Hepatic stellate cell (primary cell): Measurements from ENCODE around the gene LMAN1L.
A peak's percentile ranks its signal among the peaks of the same experiment; 100 is the strongest.

ENCODE experiments used
- DNase-seq: peaks from one replicate; pipeline ENCODE4 v3.0.0; 2011; ENCODE audit warnings: low spot score

The LMAN1L gene

DNA sequence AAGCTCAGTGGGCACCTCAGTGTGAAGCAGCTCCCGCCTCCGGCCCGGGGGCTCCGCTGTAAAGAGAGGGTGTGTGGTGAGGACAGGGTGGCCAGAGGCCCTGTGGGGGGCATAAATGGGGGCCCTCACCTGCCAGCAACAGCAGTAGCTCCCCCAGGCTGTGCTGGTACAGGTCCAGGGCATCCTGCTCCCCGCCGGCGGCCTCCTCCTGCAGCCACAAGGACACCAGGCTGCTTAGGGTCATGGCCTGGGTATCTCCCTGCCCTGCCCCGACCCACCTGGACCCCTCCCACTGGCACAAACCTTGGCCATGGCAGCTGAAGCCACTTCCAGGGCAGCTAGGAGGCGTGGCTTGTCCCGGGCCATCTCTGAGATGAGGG lies 25.5 kb downstream of the LMAN1L start:
- no peak for DNase-seq

DNA sequence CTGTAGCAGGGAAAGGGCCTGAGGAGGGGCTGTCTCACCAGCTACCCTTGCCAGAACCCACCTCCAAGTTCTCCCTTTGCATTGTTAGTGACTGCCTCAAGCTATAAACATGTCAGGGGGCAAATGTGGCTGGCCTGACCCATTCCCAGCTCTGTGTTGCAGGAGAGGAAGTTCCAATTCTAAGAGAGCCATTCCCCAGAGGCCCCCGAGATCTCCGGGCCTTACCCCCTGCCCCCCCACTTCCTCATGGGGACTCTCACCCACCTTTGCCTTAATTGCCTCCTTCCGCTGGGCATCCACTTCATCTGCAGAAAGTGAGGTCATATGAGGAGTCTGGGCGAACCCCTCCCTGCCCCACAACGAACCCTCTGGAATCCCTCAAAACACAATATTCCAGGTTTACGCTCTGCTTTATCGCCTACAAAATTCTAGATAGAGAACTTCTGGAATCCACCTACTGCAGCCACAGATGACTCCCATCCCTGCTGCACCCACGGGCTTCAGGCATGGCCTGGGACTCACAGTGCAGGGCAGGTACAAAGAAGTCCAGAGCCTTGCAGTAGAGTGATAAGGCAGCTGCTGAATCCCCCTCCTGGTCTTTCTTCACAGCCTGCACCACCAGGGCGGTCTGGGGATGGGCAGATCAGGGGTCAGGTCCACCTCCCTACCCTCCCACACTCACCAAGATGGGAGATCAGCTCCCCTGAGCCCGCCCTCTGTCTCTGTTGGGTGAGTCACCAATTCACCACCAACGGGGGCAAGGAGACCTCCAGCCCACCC lies 26.3 kb downstream of the LMAN1L start:
- no peak for DNase-seq

DNA sequence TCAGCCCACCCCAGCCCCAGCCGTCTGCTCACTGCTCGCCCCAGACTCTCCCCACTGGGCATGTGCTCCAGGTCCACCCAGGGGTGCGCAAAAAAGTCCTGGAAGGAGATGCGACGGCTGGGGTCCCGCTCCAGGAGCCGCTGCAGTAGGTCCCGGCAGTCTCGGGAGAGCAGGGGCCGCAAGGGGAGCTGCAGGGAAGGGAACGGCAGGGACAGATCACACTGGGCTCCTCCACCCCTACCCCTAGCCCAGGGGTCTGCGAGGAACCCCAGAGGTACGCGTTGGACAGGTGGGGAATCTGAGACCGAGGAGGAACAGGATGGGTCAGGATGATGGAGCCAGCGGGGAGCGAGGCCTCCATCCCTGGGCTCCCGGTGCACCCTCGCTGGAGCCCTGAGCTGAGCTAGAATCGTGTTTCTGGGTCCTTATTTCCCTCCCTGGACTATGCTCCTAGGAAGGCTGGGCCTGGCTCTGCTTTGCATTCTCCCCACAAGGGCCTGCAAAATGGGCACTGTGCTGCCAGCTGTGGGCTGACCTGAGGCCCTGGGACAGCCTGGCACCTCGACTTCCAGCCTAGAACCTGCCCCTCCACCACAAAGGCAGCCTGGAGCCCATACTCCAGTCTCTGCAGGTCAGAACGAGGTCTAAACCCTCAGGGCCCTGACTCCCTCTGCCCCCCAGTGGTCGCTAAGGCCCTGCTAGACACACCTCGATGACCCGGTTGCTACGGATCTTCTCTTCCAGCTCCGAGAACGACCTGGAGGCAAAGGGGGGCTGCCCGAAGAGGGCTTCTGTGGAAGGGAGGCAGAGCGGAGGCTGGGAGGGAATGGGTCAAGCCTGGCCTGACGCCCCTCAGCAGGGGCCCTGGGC lies 27.1 kb downstream of the LMAN1L start:
- DNase-seq, result peak; percentile 9

DNA sequence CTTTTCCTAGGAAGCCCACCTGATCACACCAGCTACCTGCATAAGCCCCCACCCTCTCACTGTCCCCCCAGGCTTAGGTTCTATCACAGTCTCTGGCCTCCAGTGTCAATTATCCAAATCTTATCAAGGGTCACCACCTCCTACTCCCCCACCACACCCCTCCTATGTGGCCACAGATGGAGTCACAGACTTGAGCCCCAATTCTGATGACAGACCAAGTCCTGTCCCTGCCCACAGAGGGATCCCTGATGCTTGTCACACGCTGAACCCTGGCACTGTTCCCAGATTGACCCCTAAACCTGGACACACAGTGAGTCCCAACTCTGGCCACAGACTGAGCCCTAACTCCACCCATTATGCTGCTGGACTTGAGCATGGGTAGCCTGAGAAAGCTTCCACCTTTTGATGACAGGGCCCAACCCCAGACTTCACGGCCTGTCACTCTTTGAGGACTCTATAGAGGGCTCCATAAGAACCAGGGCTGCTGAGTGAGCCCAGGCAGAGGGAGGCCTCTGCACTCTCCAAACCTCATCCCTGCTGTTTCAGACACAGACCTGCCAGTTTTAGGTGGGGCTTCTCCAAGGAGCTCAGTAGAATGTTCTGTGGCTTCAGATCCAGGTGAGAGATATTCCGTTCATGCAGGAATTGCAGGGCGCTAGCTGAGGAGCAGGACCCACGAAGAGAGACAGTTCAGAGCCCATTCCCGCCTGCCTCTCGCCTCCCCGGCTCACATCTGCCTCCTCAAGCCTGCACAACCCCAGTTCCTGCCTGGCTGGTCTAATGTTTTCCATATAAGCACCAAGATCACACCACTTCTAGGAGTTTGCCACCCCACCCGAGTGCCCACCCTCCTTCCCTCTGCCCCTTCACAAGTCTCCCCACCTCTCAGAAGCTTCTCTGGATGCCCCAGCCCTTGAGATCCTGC lies 28.5 kb downstream of the LMAN1L start:
- peak; percentile 4 for DNase-seq

DNA sequence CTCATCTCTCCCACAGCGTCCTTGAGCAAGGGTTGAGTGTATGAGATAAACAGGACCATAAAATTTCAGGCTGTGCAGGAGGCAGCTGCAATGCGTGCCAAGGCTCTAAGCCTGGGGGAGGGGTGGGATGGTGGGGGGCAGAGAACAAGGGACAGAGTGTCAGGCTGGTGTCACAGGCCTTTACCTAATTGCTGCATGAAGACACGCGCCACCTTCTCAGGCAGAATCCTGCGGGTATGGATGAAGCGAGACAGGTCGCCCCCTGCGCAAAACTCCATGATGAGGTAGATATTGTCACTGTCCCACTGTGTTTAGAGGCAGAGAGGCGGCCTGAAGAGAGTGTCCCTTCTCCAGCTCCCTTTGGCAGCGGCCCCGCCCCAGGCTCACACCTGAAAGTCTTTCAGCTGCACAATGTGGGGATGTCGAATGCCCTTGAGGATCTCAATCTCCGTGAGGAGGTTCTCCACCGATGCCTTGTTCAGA lies 29.3 kb downstream of the LMAN1L start:
- no peak for DNase-seq

DNA sequence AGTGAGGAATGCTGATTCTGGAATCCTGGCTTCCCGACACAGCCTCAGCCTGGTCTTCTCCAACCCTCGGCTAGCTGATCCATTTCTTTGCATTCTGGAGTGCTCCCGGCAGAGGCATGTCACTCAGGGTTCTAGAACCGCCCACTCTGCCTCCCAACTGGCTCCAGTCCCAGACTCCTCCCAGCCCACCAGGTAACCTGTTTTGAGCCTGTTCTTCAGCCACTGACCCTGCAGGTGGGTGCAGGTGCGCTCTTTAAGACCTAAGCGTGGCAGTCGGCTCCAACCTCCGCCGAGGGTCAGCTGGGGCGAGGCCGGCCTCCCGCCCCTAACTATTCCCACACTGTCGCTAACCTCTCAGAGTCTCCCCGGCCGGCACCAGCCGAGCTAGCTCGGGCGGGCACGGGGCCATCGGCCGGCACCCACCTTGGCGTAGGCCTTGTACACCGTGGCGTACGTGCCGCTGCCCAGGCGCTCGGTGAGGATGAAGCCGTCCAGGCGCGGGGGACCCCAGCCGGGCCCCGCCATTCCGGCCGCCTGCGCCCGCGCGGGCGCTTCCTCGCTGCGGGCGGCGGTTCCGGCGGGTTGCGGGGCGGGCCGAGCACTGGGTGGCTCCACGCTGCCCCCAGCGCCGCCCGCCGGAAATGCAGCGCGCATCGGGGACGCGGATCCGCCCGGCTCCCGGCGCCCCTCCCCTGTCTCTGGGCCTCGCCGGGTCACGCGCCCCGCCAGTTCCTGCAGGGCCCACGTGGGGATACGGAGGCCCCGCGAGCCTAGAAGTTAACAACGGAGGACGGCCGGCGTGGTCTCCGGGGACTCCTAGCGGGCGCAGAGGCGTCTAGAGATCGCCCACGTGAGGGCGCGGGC lies 30.2 kb downstream of the LMAN1L start, which contains the start of gene ULK3:
Gene ULK3, minus strand, starts transcription at position 576 of the 864 bp plus-strand sequence. Its CDS starts 51 bp downstream, at position 525.
- DNase-seq, result peak; percentile 97

DNA sequence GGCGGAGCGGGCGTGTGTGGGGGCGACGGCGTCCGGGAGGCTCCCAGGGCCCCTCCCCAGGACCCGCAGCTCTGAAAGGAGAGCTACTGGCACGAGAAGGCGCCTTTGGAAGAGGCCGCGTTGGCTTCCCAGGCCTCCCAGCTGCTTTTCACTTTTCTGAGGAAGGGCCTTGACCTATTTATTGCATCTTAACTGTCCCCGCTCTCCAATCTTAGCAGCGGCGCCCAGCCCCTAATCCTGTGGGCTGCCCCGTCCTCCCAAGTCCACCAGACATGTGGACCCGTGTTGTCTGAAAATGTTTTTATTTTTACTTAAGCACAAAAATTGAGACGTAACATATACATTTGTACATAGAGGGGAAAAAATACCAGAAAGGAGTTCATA lies 30.8 kb downstream of the LMAN1L start:
- DNase-seq, result no peak

DNA sequence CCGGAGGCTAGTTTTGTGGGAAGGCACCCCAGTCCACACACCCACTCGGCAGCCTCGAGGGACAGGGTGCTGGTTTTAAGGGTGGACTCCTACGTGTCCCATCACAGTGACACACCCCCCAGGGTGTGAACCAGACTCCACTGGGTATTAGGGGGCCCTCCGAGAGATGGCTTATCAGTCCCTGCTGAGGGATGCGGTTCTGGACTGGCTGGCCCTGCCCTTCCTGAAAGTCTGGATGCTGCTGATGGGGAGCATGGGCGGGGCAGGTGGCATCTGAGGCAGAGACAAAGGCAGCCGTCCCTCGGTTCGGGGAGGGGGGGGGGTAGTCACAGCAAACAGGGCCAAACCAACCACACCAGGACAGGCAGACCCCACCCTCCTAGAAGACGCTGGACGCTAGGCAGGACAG lies 31.3 kb downstream of the LMAN1L start:
- DNase-seq, result no peak

DNA sequence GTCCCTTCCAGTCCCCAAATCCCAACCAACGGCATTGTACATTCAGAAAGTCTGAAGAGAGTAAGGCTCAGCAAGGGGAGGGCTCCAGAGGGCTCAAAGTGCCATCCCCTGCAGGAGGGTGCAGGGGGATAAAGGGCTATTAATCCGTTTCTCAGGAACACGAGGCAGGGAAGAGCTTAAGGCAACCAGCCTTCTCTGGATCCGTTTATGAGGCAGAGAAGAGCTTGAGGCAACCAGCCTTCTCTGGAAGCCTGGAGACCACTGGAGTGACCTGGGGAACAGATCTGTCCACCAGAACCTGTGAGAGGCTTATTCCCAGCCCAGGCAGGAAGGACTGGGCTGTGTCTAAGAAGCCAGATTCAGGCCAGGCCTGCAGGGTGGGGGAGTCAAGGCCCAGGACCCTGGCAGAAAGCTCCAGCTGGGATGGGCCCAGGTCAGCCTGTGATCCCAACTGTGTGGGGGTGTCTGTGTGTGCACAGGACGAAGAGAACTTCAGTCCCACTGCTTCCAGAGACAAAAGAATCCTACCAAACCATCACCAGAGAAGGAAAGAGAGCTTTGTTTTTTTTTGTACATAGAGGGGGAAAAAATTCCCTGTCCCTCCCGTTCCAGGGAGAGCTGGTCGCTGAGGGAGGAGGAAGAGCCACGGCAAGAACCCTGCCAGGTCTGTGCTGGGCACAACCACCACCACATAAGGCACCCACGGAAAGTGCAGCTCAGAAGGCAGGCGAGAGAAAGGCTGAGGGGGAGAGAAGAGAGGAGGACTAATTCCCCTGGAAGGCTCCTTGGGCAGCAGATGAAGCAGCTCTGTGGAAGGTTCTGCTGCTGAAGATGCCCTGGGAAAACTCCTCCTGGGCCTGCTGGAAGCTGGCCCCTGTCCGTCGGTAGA lies 31.9 kb downstream of the LMAN1L start:
- no peak for DNase-seq

DNA sequence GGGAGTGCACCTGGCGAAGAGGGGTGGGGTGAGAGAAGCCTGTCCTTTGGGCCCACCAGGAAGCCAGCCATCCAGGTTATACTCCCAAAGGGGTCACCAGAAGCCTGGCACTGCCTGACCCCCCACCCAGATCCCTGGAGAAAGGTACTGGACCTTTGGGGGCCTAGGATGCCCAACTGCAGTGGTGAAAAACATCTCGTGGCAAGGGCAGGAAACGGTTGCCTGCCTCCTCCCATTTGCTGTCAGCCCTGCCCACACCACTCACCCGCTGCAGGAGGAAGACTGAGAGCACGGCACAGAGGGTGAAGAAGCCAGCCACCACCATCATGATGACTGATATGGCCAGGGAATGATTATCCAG lies 32.6 kb downstream of the LMAN1L start:
- DNase-seq, result no peak

DNA sequence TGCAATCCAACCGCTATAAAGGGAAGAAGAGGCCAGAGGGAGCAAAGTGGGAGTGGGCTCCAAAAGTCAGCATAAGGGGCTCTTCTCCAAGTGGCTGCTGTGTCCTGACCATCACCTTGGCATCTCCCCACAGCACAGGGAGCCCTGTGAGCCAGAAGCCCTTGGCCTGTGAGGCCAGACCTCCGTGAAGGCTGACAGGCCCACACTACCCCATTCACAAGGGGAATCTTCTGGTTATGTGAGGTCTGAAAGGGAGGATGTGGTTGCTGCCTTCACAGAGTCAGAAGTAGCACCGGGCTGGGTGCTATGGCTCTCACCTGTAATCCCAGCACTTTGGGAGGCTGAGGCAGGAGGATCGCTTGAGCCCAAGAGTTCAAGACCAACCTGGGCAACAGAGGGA lies 32.9 kb downstream of the LMAN1L start:
- no peak for DNase-seq

DNA sequence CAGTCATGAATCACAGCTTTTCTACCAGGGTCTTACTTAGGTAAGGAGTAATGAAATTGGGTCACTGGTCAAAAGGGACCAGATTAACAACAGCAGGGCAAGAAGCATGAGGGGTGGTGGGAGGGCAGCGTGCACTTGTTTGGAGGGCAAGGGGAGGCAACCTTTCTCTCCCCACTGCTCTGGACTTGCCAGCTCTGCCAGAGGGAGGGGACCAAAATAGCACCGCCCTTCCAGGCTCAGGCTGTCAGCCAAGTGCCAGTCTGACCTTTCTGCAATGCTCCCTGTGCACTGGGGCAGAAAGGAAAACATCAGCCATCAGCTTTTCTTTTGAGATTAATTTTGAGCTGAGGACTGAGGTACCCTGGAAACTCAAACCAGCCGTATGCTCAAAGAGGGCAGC lies 34.8 kb downstream of the LMAN1L start:
- no peak for DNase-seq

DNA sequence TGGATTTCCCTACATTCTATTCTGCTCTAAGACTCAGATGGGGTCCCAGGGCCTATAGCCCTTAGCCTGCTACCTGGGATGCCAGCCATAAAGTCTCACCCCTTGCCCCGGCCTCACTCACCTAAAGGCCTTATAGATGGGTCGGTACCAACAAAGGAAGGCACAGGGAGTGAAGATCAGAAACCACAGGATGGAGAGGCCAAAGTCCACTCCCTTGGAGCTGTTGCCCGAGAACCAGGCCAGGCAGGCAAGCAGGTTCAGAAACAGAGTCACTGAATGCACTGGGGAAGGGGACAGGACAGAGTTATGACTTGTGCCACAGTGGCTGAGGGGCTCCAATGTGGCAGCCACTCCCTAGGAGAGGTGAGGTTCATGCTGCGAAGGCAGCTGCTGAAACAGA lies 37.8 kb downstream of the LMAN1L start:
- DNase-seq, result no peak

DNA sequence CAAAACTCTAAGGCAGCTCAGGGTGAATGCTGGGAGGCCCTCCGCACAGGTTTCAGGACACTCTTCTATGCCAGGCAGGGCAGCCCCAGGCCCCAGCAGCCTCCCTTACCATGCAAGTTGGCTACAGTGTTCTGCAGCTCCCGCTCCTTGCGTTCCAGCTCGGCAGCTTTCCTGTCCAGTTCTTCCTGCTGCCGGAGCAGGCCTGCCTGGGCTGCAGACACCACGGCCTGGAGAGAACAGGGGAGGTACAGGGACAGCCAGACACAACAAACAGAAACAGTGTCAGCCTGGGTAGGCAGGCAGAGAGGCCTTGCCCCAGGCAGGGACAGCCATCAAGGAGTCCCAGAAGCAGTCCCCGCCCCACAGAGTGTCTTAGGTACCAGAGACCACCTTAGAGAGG lies 39.3 kb downstream of the LMAN1L start:
- DNase-seq, result no peak

DNA sequence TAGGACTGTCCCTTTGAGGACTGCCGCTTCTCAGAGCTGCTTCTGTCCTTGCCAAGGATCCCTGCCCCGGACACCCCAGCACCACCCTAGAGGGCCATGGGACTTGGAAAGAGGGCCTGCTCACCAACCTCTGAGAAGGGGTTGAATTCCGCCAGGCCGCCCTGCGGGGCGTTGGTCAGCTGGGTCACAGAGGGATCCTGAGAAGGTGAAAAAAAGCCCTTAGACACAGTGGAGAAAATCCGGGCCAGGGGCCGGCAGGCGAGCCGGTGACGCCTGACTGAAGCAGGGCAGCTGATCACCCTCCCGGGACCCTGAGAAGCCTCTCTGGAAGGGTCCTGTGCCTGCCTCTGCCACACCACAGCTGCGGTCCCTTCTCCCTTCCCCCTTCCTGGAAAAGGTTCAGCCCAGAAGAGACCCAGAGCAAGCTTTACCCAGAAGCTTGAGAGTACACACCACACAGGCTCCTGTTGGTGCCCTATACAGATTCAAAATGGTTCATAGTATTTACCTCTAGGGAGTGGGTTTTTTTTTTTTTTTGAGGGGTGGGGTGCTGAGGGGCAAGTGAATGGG lies 41.9 kb downstream of the LMAN1L start:
- no peak for DNase-seq

DNA sequence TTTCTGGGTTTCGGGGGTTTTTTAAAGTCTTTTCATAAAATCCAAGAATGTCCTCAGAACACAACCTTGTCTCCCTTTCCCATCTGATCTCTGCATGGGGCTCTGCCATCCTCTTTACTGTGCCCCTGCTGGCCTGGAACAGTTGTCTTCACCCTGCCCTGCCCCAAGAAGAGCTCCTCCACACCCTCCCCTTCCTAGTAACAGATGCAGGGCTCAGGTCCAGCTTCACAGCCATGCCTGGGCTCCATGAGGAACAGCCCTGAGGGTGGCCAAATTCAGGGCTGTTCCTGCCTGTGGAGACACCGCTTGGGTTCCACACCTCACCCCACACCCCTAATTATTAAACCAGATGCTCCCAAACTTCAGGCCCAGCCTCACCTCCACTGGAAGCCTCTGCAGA lies 43.2 kb downstream of the LMAN1L start:
- no peak for DNase-seq

DNA sequence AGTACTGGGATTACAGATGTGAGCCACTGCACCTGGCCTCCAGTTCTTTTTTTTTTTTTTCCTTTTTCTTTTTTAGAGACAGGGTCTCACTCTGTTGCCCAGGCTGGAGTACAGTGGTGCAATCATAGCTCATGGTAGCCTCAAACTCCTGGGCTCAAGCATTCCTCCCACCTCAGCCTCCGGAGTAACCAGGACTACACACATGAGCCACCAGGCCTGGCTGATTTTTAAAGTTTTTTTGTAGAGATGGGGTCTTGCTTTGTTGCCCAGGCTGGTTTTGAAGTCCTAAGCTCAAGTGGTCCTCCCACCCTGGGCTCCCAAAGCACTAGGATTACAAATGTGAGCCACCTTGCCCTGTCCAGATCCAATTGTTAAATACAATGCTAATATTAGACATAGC lies 43.9 kb downstream of the LMAN1L start:
- no peak for DNase-seq

DNA sequence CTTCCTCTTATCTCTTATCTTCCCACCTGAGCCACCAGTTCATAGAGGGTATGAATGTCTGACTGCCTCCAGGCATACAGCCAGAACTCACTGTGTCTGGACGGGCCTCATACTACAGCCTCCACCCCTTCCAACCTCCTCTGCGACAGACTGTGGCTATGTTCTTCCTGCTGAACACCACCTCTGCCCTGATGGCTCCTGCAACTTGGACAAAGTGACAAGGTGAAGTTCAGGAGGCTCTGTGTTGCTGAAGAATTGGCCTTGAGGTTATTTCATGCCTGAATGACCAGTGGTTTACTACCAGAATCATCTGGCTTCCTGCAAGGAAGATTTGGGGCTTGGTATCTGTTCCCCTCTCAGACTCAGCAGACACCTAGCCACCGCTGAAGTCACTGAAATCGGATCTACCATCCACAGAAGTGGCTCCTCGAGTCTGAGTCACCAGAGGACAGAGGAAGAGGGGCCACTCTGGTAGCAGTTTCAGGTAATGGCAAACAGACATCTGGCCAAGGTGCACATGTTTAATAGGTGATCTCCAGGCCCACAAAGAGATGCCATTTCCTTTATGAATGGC lies 44.5 kb downstream of the LMAN1L start:
- no peak for DNase-seq

DNA sequence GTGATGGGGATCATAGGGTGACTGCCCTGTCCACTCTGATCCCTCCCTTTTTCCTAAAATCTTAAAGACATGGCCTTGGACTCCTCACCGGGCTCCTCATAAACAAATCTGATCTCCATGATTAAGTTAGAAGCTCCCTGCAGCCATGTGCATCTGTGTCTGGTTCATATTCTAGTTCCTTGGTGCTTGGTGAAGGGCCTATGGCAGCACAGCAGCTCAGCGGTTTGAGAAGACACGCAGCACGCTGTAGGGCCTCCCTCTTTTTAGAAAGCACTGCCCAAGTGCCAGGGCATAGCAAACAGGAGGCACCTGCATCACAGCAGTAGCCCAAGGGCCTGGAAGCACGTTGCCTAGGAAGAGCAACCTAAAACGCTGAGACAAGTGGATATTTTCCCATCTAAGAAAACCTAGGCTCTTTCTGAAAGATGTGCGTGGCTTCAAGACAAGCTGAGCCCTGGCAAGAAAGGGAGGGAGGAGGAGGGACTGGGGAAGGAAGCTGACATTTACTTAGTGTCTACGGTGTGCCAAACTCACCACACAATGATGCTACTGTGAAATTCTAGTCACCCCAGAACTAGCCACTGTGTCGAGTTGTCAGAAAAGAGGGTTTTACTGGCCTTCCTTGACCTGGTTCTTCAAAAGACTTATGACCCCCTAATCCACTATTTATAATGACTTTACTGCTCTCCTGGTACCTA lies 45.2 kb downstream of the LMAN1L start:
- DNase-seq, result no peak
